IPS-11a (cell line): ENCODE results near the gene MRPL38.
A peak's percentile ranks its signal among the peaks of the same experiment; 100 is the strongest.

Experiments
- H3K4me3 ChIP-seq: one replicate; pipeline ENCODE4 v1.5.1; 2013; ENCODE audit warnings: low read depth, low read length, control low read depth

MRPL38 gene

DNA sequence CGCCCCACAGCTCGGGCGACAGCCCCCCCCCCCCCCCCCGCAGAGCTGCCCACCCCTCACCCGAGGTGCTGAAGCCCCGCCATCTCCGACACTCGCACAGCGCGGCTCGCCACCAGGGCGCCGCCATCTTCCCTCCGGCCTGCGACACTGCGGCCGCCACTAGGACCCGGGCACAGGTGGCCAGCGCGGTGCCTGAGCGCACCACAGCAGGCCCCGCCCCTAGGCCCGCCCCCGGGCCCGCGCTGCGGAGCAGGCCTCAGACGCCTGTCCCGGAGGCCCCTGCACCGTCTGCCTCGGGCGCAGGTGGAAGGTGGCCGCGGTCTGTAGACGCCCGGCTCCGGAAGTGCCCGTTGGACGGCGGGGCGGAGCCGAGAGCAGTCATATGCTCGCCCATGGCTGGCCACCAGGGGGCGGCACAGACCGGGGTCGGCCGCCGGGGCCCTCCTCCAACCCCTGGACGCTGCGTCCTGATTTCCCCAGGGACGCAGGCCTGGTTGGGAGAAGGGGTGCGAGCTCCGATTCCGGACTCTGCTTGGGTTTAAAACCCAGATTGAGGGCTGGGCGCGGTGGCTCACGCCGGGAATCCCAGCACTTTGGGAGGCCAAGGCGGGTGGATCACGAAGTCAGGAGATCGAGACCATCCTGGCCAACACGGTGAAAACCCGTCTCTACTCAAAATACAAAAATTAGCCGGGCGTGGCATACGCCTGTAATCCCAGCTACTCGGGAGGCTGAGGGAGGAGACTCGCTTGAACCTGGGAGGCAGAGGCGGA, at the start of gene MRPL38:
Gene MRPL38 (minus strand): TSS at position 136 of the 773 bp plus-strand sequence. CDS start 9 bp downstream, at position 127.
- peak within 1 kb of the TSS; percentile 73 for H3K4me3 ChIP-seq

DNA sequence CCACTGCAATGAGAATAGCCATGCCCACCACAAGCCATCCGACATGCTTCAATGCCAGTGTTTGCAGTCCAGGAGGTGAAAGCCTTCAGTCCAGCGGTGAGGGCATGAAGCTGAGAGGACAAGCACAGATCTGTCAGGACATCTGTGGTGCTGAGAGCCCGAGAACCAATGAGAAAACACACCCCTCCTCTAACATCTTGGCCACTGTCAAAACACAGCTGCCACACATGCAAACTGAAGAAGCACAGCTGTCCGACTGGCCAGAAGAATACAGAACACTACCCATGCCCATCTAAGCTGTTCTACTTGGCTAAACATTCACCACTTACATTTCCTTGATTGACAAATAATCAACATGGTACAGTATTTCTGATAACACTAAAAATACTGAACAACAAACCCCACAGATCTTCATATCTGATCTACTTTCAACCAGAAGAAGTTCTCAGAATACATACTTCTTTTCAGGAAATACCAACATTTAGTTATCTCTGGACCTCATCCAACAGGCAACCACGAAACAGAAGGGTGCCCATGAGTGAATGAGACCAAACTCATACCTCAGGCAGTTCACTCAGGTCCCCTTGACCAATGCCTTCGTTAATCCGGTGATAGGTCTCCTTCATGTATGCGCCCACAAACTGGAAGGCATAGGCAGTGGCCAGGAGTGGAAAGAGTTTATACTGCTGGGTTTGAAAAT, 46.3 kb upstream of the MRPL38 start:
- H3K4me3 ChIP-seq: no peak overlapping the region

DNA sequence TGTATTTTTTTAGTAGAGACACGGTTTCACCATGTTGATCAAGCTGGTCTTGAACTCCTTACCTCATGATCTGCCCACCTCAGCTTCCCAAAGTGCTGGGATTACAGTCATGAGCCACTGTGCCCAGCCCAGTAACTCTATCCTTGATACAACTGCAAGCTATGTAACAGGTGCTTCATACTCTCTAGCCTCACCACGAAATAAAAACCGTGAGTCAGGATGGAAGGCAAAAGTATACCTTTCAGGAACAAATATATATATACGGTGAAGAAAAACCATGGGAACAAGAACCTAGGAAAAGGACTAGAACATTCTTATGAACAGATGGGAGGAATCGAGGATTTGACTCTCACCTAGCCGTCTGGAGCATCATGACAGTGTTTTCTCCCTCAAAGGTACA, 45.7 kb upstream of the MRPL38 start:
- H3K4me3 ChIP-seq: no peak overlapping the region

DNA sequence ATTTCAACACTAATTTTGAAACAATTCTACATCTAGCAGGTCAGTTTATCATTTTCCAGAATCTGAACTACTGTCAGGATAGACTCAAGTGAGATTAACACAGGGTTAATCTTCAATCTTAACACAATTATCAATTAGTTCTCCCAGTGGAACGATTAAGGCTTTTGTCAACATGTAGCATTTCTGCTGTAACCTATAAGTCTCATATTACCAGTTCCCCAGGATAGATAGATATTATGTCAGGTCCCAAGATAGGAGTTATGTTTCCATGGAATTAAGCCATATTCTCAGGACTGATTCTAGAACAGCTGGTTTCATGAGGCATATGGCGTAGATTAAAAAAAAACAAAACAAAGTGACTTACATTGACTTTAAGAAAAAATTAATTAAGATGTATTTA, 40.5 kb upstream of the MRPL38 start:
- no peak overlapping the region for H3K4me3 ChIP-seq

DNA sequence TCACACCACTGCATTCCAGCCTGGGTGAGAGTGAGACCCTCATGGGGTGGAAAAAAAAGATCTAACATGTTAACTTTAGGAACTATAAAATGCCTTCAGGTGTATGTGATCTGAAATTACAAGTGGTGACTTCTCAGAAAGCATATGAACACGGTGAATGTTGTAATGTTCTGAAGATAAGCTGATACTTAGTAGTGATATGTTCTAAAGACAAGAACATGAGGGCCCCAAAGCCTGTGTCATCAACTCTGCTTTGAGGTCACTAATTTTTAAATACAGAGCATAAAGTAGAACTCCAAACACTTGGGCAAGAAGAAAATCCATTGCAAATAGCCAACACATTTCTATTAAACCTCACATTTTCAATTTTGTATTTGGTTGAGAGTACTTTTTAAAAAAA, 38.8 kb upstream of the MRPL38 start:
- no peak overlapping the region for H3K4me3 ChIP-seq

DNA sequence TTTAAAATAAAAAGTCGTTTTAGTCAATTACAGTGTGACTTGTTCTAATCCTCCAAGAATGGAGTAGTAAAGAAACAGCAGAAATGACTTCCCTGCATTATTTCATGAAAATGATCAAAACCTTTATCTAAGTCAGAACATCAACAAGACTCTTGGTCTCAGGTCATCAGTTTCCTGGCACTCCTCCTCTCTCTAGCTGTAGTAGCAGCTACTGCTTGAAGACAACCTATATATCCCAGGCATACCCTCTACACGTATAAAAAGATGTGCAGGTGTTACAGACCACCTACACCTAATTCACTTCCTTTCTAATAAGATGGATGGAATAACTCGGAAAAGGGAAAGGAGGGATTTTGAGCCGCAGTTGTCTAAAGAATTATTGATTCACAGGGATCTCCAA, 37.8 kb upstream of the MRPL38 start:
- H3K4me3 ChIP-seq: no peak overlapping the region

DNA sequence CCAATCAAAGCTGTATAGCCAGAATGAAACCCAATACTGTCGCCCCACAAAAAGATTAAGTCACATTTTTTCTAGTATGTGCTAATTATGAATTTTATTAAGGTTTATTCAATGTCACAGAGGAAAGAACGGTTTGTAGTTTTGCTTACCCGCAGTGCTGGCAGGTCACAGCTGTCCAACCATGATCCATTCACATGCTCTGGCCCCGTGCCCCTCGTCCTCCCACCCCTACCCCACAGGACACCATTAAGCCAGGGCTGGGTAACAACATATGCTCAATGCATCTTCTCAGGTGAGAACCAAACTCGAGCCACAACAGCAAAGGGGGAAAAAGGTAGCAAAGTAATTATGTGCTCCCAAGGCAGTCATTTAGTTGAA, 36.7 kb upstream of the MRPL38 start:
- H3K4me3 ChIP-seq: peak overlapping the region; percentile 10

DNA sequence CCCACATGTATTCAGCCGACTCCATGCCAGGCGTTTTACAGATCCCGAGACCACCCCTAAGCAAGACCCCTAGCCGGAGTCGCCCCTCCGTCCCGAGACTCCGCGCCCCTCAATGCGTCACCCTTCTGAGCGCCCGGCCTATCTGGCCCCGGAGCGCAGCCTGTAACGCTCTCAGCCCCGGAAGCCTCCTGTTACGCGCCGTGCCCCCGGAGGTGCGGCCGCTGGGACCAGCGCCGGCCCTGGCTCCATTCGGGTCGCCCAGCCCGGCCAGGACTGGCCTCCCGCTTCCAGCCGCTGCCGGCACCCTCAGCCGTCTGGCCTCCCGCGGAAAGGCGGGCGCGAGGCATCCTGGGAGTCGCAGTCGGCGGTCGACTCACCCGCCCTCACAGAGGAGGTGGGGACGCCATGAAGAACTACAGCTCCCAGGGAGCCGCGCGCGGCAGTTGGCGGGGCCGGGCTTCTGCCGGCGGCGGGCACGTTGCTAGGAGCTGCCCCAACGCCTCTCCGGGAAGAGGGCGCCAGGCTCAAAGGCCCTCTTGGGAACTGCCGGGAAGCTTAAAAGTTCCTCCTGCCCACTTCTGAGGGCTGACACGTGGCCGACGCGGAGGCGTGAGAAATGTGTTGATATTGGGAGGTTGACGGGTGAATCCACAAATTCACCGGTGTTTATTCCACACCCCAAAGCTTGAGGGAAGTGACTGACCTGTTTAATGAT, 36.2 kb upstream of the MRPL38 start, which contains the start of gene FBF1:
Gene FBF1 (minus strand): TSS at position 316 of the 715 bp plus-strand sequence. CDS start 2,893 bp downstream, outside the sequence.
- peak within 1 kb of the TSS; percentile 79 for H3K4me3 ChIP-seq

DNA sequence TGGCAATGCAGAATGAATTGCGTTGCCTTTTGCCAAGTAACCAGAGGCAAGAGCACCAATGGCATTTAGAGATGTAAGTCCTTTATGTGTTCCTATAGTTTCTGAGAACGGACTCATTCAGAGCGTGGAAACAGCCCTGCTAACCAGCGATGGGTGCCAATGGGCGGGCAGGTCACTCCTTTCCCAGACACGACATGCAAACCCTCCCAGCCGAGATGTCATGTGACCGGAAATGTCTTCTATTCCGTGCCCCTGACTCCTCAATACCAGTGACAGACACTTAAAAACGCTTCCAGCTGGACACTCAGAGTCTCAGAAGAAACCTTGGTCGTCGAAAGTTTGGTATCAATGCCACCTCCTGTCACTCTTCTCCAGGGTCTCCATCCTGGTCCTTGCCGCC, 33.0 kb upstream of the MRPL38 start:
- no peak overlapping the region for H3K4me3 ChIP-seq

DNA sequence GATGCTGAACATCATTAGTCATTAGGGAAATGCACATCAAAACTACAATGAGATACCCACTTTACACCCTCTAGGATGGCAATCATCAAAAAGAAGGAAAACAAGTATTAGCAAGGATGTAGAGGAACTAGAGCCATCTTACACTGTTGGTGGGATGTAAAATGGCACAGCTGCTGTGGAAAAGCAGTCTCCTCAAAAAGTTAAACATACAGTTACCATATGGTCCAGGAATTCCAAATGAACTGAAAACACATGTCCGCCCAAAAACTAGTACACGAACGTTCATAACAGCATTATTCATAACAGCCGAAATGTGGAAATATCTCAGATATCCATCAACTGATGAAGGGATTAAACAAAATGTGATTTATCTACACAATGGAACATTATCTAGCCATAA, 29.1 kb upstream of the MRPL38 start:
- no peak overlapping the region for H3K4me3 ChIP-seq

DNA sequence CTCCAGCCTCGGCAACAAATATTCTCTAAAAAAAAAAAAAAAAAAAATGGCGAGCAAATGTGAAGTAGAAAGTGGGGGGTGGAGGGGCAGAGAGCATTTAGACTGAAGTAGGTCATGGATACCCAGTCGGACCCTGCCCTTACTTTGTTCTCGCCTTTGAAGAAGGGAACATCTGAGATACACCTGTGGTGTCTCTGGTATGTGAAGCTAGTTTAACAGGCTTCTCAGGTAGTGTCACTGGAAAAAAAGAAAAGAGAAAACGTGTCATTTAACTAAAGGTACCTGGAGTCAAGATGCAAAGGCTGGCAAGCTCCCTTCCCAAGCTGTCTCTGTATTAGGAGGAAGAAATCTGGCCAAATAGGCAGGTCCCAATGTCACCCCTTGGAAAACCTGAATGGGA, 28.2 kb upstream of the MRPL38 start:
- no peak overlapping the region for H3K4me3 ChIP-seq

DNA sequence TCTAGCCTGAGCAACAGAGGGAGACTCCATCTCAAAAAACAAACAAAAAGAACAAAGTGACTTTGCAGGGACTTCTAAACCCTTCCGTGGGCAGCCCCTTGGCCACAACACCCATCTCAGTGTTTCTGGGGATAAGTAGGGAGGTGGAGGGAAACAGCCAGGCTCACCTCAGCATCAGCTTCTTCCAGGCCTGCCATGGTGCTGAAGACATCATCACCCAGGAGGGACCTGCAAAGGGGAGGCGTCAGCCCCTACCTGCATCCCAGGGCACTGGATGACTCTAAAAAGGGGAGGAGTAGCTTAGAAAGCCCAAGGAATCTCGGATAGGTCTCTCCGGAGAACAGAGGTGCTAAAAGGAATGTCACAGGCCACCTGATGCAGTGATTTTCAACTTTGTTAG, 26.4 kb upstream of the MRPL38 start:
- no peak overlapping the region for H3K4me3 ChIP-seq

DNA sequence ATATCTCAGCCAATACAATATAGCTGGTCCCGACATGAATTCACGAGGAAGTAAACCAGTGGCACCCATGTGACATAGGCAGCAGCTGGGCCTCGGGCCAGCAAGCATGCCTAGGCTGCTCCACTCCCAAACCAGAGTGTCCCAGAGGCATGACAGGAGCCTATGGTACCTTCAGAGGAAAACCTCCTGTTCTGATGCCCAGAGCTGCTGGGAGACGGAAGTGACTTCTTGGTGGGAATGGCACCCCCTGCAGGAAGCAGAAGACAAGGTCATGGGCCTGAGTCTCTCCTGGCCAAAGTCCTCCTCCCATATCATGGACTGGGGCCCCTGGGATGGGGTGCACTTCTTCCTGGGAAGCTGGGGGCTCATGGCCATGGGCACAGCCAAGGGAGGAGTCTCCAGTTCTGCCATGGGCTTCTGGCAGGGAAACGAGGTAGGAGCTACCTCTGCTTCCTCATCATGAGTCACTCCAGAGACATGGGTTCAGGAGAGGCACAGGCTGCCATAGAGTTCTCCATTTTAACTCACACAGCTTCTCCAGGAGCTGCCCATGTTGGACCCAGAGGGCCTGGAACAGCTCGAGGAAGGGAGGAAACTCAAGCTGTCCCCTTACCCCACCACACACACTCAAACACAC, 22.7 kb upstream of the MRPL38 start:
- no peak overlapping the region for H3K4me3 ChIP-seq

DNA sequence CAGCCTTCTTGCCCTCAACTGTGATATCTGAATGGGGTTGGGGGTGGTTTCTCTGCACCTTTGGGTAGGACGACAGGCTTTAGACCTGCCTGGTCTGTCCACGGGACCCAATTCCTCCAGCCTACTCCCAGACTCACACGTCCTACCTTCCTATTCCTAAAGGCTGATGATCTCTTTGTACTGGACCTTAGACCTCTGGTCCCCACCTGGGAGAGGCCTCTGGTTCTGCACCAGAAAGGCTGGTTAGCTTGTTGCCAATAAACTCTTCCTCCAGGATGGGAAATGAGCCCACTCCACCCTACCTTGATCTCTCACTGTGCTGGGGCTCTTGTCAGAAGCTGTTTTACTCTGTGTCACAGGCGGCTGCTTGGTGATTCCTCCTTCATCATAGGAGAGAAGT, 21.8 kb upstream of the MRPL38 start:
- H3K4me3 ChIP-seq: no peak overlapping the region

DNA sequence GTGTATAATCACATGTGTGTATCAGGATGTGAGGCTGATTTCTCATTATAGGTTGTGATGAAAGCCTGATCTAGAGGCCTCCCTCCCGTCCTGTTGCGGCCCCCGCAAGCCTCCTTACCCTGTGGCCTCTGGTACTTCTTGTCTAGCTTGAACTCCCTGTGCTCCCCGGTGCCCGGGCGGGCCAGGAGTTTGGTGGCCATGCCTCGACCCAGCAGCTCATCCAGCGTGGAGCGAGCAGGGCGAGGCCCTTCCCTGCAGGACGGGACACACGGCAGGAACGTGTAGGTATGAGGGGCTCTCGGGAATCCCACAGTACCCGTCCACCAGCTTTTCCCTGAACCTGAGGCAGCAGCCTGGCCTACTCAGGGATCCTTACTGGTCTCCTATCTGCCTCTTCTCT, 21.2 kb upstream of the MRPL38 start:
- no peak overlapping the region for H3K4me3 ChIP-seq

DNA sequence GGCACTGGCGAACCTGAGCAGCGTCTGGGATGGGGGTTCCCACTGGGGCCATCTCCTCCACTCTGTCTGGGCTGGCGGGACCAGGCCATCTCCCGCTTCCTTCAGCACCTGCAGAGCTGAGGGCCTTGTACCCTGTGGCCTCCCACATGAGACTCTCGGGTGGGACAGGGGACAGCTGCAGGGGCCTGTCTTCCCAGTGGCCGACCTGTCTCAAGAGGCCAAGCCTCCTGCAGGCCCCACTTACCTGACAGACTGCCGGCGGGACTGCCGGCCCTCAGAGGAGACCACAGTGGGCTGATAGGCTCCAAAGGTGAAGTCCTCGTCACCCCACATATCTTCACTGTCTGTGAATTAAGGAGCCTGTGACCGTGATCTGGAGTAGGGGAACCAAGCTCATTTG, 20.4 kb upstream of the MRPL38 start:
- H3K4me3 ChIP-seq: no peak overlapping the region

DNA sequence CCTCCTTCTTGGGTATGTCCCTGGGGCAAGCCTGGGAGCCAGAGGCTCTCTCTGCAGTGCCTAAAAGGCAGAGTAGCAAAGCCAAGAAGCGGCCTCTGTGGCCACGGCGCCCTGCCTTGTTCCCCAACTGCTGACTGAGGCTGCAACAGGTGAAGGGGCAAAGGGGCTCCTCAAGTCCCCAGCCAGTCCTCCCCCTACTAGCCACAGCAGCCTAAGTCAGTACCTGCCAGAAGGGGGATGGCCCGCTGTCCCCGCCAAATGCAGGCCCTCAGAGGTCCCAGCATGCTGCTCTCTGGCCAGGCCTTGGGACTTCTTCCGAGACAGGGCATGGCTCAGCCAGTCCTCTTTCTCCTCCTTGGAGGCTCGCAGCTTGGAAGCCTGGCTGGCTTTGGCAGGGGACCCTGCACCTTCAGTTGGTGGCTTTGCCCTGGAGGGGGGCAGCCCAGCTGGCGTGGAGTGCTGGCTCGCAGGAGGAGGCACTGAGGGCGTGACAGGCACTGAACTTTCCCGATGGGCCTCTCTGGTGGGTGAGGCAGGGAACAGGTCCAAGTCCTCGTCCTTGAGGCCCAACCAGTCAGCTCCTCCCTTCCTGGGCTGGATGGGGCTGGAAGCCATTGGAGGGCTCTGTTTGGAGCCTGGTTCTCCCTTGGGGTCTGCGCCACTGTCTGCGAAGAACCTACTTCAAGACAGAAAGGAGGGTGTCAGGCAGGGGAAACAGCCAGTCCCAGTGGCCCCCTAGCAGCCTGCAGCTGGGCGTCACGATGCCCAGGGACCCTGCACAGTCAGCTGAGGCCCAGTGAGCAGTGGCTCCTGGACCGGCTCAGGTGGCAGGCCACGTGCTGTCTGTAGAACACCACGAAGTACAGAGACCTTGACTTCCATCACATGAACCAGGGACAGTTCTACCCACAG, 18.5 kb upstream of the MRPL38 start:
- no peak overlapping the region for H3K4me3 ChIP-seq

DNA sequence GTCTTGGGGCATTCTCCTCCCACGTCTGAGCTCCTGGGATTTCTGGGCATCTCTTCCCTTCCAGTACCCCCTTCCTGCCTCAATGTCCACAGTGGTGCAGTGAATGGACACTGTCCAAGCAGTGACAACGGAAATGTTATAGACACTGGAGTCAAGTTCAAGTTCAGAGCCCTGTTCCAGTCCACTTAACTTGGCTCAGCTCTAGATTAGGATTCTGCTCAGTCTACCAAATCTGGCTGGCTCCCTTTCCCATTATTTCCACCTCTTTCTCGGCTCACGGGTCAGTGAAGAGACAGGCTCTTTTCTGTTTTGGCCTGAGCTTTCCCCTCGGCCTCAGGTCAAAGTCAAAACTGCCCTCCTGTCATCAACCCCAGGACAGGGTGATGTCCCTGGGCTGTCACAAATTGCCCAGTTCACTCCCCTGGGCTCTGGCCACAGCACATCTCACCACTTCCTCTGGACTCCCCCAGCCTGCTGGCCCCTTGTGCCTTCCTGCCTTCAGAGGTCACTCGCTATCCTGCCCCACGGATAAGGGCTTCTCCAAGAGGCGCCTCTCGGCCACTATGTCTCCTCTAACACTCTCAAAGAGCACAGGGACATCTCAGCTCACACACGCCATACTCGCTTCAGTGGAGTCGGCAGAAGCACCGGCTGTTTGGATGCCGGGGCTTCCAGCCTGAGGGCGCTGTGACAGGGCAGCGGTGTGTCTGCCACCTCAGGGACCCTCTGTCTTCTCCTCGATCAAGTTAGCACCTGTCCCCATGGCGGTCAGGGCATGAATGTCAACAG, 17.7 kb upstream of the MRPL38 start:
- no peak overlapping the region for H3K4me3 ChIP-seq

DNA sequence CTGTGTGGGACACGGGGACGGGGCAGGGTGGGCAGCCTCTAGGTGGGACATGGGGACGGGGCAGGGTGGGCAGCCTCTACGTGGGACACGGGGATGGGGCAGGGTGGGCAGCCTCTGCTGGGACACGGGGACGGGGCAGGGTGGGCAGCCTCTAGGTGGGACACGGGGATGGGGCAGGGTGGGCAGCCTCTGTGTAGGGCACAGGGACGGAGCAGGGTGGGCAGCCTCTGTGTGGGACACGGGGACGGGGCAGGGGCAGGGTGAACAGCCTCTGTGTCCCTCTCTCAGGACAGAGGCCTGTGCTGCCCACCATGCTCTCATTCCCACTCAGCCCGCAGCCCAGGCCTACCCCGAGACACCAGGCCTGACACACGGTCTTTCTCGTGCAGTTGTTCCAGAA, 16.9 kb upstream of the MRPL38 start:
- no peak overlapping the region for H3K4me3 ChIP-seq
